ENCODE data around the gene DZIP1L. TPM values are rescaled to one million over a fixed set of nuclear protein-coding genes. Genes with fewer than 3 reads are reported as not detected.
"Not testable (repeated sequence)": the region's sequence is repeated elsewhere in the genome, so short reads cannot be mapped to it uniquely, and the experiment has no call there.

DZIP1L gene, protein sequence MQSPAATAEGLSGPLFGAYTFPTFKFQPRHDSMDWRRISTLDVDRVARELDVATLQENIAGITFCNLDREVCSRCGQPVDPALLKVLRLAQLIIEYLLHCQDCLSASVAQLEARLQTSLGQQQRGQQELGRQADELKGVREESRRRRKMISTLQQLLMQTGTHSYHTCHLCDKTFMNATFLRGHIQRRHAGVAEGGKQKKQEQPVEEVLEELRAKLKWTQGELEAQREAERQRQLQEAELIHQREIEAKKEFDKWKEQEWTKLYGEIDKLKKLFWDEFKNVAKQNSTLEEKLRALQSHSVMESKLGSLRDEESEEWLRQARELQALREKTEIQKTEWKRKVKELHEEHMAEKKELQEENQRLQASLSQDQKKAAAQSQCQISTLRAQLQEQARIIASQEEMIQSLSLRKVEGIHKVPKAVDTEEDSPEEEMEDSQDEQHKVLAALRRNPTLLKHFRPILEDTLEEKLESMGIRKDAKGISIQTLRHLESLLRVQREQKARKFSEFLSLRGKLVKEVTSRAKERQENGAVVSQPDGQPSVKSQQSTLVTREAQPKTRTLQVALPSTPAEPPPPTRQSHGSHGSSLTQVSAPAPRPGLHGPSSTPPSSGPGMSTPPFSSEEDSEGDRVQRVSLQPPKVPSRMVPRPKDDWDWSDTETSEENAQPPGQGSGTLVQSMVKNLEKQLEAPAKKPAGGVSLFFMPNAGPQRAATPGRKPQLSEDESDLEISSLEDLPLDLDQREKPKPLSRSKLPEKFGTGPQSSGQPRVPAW
- total RNA-seq (2014; rRNA removed; shearing (Covaris generic)), result 17.7 and 27.4 TPM in 2 replicates
- 6.3 and 7.9 TPM in 2 replicates for polyA plus RNA-seq (2015; cell fraction: cytosol; rRNA removed)
- 32.3 and 39.6 TPM in 2 replicates for polyA plus RNA-seq (2015; cell fraction: nucleus; rRNA removed)

DNA sequence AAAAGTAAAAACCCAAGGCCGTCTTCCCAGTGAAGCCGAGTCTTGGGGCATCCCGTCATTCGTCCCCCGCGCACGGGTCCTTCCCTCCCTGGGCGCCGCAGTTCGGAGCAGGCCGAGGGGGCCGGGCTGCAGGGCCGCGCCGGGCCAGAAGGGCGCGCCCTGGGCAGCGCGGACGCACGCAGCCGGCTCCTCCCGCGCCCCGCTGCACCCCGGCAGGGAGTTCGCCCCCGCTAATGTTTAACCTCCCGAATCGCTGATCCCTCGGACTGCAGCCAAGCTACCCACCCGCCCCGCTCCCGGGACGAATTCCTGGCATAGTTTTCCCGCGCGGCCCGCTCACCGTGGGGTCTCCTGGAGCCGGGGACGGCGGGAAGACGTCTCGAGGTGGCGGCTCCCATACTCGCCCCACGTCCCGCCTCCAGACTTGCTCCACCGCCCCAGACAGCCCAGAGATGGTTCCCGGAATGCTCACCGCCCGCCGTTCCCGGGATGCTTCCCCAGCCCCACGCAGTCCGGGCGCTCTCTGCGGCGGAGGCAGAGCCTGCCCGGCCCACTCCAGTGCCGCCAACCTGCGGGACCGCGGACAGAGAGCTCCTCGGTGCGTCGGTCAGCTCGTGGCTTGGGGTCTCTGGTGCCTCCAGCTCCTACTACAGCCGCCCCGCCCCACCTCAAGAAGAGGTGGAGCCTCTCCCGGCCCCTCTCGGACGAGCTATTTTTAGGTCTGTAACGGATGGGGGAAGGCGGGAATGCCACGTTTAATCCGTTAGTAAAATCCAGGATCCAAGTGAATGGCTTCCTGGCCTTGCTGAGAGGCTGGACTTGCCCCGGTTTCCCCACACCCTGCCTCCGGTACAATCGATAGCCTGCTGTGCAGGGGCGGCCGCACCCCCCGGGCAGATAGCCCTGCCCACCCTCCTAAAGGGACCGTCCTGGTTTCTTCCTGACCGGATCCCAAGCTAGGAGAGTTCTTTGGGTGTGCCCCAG, at the start of gene DZIP1L:
DZIP1L (minus strand) TSS at position 621 of the 984 bp plus-strand sequence. CDS start 11,637 bp downstream, outside the sequence.
- peak; percentile 83 for DNase-seq (ENCODE audit: low read depth)

DNA sequence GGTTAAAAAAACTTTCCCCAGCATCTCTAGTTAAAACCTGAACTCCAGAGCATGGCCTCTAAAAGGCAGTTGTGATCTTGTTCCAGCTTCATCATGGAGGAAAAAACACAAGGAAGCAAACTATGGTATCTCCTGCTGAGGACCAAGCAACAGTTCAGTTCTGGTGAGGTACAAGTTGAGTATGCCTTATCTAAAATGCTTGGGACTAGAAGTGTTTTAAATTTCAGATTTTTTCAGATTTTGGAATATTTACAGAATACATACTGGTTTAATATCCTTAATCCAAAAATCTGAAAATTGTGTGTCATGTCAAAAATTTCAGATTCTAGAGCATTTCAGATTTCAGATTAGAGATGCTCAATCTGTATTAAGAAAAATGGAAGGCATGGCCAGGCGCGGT, 49.7 kb upstream of the DZIP1L start:
- DNase-seq (ENCODE audit: low read depth), result no peak

DNA sequence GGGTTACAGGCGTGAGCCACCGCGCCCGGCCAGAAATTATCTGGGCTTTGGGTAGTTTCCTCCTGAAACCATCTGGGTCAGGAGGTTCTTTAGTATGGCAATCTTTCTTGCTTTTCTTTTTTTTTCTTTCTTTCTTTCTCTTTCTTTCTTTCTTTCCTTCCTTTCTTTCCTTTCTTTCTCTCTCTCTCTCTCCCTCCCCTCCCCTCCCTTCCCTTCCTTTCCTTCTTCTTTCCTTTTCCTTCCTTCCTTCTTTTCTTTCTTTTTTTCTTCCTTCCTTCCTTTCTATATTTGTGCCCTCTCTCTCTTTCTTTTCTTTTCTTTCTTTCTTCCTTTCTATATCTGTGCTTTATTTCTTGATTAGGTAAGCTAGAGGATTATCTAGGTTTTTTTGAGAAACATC, 42.3 kb upstream of the DZIP1L start:
- no peak for DNase-seq (ENCODE audit: low read depth)

DNA sequence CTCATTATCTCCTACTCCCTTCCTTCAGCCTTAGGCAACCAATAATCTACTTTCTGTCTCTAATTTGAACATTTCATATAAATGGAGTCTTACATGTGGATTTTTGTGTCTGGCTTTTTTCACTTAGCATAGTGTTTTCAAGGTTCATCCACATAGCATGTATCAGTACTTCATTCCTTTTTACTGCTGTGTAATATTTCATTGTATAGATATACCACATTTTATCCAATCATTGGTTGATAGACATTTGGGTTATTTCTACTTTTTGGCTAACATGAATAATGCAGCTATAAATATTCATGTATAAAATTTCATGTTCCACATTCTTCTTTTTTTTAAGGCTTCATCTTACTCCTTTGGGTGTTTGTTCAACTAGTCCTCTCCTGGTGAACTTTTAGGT, 39.1 kb upstream of the DZIP1L start:
- no peak for DNase-seq (ENCODE audit: low read depth)

DNA sequence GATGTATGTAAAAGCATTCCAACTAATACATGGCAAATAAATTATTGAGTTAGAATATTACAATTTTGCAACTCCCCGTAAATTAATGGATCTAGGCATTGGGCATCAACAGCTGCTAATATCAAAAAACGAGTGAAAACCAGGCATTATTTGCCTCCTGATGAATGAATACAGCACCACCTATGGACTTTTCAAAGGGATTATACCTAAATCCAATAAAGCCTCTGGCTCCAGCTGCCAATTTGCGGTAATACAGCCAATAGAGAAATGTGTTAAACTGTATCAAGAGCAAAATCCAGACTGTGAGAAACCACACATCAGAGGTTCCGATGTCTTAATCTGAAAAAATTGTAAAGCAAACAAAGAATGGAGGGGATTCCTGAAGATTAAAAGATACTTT, 33.1 kb upstream of the DZIP1L start:
- DNase-seq (ENCODE audit: low read depth), result no peak

DNA sequence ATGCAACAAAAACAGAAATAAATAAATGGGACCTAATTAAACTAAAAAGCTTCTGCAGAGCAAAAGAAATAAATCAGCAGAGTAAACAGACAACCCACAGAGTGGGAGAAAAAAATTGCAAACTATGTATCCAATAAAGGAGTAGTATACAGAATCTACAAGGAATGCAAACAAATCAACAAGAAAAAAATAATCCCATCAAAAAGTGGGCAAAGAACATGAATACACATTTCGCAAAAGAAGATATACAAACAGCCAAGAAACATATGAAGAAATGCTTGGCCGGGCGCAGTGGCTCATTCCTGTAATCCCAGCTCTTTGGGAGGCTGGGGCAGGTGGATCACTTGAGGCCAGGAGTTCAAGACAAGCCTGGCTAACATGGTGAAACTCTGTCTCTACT, 26.8 kb upstream of the DZIP1L start:
- not testable (repeated sequence) for DNase-seq (ENCODE audit: low read depth)

DNA sequence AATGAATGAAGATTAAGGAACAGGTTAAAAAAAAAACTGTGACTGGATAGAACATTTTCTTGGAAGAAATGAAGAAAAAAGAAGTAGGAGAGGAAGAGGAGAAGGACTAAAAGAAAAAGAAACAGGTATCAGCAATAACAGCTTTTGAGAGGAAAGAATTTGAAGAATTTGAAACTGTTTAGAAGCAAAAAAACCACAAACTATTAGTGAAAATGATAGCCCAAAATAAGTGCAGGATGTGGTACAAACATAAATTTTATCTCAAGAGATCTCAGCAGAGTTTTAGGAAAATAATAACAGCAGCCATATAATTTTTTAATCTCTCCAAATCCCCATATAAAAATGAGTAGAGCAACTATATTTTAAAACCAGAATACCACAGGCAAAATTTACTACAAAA, 25.5 kb upstream of the DZIP1L start:
- no peak for DNase-seq (ENCODE audit: low read depth)

DNA sequence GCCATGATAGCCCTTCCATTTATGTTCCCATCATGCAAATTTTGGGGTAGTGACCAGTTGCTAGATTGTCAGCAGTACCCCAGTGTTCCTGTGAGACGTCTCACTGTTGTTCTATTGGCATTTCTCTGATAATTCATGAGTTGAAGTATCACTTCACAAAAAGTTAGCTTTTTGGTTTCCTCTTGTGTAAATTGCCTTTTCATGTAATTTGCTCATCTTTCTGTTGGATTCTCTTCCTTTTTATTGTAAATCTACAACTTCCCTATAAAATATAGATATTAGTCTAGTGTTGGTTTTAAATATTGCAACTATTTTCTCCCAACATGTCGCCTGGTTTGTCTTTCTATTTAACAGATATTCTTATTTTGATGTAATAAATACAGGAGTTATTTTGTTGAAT, 24.3 kb upstream of the DZIP1L start:
- no peak for DNase-seq (ENCODE audit: low read depth)

DNA sequence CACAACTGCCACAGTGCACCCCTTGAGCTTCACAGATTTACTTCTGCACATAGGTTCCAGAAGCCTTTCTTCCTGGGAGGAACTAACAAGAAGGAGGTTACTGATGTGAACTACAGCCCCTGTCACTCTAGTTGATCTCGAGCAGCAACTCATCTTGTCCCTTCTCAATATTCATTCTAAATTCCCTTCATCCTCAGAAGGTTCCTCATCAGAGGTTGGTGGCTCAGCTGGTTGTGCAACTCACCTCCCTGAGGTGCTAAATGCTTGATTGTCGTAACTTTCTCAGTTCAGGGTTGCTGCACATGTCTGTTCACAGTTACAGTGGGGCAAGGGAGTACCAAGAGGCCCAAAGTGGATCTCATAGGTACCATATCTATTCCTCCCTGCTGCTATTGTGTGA, 22.5 kb upstream of the DZIP1L start:
- DNase-seq (ENCODE audit: low read depth), result no peak

DNA sequence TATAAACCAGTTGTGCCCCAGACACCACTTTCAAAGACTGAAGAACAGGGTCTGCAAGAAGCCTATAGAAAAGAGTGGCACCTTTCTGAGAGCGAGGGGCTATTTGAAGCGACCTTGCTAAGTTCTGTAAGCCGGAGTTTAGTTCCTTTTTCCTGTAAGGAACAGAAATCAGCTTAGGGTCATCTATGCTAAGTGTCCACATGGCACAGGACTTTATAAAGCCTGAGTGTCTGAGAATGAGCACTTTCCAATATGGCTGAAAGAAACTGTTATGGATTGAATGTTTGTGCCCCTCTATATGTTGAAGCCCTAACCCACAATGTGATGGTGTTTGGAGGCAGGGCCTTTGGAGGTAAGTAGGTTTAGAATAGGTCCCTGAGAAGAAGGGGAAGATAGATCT, 20.8 kb upstream of the DZIP1L start:
- DNase-seq (ENCODE audit: low read depth), result no peak

DNA sequence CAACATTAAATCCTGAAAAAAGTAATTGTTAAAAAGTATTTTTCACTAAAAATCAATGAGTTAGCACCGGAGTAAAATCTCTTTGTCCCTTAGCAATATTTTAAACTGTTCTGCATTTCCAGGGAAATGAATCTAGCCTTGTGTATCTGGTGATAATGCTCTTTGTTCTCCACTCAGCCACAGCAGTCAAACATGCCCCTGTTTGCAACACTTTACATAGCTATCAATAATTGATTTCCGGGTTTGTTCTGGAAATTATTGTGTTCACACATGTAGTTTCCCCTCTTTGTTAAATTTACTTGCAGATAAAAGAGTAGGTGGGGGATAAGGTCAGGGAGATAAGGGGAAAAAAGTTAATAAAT, 20.4 kb upstream of the DZIP1L start:
- no peak for DNase-seq (ENCODE audit: low read depth)

DNA sequence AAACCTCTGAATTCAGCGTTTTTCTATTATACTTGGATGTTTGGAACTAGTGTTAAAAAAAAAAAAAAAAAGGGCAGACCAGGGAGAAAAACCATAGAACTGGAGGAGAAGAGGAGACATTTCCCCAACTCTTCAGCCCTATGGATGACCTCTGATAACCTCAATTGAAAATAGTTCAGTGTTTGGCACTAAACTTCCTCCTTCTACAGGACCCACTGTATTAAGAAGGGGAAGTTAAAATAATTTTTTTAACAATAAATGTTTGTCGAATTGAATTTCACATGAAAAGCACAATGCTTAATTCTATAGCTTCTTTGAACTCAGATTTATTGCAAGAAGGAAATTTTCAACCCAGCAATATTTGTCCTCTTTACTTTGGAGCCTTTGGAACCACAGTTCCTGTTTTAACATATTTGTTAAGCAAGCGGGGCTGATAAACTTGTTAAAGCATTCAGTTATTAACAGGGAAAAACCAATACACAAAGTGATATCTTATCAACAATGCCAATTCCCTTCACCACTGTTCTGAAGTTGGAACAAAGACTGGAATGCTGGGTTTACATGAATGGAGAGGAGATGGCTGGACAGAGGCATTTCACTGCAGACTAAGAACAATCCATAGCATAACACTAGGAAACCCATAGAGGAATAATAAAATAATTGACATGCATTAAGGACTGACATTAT, 19.9 kb upstream of the DZIP1L start:
- DNase-seq (ENCODE audit: low read depth), result no peak

DNA sequence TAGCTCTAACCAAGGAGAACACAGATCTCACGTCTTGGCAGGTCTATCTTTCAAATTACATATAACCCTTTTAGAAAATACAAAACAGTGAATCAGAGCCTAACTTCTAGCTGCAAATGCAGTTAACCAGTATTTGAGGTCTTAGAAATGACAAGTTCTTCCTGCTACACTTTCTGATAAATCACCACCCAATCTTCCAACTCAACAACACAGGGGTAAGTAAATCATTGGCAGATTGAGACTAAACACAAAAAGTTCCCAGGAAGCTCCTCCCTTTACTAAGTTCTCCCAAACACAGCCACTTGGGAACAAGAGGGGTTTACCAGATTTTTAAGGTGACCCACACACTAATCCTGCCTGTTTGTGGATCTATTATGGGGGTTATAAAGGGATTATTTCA, 16.8 kb upstream of the DZIP1L start, which contains the start of gene A4GNT:
A4GNT (minus strand) TSS at position 152 of the 400 bp plus-strand sequence. CDS start 1,134 bp downstream, outside the sequence.
- DNase-seq (ENCODE audit: low read depth), result no peak

DNA sequence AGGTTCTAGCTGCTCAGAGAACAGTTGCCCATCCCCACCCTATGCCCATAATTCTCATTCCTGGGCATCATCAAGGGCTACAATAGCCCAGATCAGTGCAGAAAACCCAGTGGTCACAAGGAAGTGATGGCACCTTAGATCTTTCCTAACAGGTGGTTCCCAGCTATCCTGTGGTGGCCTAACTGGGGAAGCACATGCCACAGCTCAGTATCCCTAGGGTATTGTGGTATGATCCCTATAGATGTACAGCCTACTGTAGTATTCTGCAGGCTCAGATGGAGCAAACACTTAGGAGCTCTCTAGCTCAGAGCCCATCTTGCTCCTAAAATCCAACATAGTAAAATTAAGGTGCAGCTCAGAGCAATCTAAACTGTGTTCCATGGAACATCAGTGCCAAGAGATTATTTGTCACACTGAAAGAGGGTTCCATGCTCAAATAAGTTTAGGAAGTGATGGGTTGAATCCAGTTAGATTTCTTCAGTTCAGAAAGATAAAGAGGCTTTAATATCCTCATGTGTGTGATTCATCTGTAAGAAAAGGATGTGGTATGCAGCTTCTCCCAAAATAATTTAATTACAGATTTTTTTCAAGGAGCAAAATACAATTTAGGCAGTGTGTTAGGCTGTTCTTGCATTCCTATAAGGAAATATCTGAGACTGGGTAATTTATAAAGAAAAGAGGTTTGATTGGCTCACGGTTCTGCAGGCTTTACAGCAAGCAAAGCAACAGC, 12.4 kb upstream of the DZIP1L start:
- no peak for DNase-seq (ENCODE audit: low read depth)

DNA sequence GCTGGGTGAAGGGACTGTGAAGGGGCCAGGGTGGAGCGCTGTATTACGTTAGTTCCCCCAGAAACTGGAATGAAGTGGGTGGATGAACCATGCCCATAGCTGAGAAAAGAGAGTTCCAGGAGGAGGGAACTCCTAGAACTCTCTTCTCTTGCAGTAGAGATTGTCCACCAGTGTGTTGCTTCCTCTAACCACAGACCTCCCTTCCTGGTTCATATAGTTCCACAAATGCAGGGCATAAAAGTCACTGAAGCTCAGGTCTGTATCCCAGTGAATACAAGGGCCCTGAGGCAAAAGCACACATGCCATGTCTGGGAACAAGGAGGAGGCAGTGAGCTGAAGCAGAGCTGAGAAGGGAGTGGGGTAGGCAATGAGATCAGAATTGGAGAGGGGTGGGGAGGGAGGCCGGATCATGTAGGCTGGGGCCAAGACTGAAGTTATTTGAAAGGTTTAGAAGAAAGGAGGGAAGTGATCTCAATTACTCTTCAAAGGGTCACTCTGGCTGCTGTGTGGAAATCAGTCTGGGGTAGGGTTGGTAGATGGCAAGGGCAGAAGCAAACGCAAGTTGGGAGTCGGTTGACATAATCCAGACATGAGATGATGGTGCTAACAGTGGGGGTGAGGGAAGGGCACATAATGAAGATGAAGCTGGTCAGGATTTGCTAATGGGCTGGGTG, 10.3 kb upstream of the DZIP1L start:
- DNase-seq (ENCODE audit: low read depth), result no peak

DNA sequence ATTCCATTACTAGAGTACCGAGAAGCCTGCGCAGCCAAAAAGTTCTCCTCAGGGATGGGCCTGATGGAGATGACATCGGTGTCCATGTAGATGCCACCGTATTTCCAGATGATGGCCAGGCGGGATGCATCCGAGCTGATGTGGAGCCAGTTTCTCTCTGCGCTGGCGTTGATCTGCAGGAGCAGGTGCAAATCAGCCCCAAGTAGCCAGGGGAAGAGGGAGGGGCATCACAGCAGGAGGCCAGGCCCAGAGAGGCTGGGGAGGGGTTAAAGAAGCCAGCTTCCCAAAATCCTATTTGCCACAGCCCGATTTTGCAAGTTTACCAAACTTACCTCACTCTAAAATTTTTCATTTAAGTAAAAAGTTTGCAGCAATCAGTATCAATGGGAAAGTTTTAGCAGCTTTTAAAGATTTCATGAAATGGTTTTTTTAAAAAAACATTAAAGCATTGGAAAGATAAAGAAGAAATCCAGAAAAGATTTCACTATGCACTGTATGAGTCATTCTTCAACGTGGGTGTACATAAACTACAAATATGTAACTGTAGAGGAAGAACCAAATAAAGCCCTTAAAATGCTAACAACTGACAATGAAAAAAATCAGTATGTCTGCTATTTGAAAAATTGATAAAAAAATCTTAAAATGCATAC, 9.4 kb upstream of the DZIP1L start:
- no peak for DNase-seq (ENCODE audit: low read depth)

DNA sequence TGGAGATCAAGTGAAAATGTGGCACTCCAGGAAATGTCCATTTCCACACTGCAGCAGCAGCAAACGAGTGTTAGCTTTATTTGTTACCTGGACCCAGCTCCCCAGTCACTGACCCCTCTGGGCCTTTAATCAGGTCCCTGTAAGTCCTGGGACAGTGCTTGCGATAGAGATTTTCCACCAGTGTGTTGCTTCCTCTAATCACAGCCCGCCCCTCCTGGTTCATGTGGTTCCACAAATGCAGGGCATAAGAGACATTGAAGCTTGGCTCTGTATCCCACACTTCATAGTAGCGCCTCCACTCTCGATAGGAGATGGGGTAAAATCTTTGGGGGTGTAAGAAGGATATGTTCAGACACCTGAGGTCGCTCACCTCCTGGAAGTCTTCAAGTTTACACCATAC, 8.8 kb upstream of the DZIP1L start:
- no peak for DNase-seq (ENCODE audit: low read depth)

DNA sequence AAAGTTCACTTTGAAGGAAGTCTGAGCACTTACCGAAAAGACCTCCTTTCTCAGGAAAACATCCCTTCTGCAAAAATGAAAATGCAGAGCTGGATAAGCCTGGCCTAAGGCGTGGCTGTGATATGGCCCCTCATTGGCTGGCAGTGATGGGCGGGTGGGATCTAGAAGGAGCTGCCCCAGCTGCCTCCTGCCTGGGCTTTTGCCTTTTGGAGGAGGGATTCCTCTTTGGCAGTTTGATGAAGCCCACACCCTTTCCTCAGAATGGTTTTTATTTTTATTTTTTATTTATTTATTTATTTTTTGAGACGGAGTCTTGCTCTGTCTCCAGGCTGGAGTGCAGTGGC, 4.0 kb upstream of the DZIP1L start:
- no peak for DNase-seq (ENCODE audit: low read depth)
